Ecto neural progenitor cell (in vitro differentiated cells): ENCODE measurements around the gene FREM3.
"Not testable (repeated sequence)": the region's sequence is repeated elsewhere in the genome, so short reads cannot be mapped to it uniquely, and the experiment has no call there.

ENCODE experiments used
- DNase-seq: peaks from one replicate; pipeline ENCODE4 v3.0.0-alpha.2; 2018; ENCODE audit warnings: low spot score

FREM3 gene

DNA sequence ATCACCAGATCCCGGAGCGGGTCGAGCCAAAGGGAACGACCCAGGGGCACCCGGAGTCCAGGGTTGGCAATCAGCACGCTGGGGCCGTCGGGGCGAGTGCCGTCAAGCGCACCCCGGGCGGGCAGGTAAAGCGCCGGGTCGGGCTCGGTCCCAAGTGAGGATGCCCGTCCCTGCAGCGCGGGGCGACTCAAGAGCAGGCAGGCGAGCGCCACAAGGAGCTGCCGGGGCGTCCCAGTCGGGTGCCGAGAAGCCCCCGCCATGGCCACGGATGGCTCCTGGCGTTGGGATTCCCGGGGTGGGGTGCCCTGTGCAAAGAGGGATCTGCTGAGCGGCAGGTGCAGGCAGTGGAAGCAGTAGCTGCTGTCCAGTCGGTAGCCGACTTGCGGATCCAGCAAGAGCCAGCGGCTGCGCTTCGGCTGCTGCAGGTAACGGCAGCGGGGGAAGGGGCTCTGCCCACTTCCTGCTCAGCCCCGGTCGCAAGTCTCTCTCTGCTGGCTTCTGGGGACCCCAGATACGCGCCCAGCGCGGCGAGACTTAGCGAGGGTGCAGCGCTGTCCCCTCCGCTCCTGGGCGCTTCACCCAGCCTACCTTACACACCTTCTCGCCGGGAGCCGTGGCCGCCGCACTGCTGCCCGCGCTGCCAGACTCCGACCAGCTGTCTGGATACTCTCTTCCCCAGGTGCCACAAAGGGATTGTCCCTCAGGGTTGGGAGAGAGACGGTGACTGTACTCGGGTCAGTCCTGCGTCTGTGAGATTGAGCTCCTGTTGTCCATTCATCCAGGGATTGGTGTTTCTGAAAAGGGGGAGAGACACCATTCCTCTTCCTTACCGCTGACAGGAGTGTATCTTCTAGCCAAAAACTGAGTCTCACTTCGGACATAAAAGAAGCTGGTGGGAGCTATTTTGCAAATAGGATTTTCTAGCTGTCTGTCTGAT is at the start of gene FREM3:
TSS of gene FREM3 (minus strand) at position 260 of the 937 bp plus-strand sequence. CDS start at position 260, 0 bp downstream.
- DNase-seq = peak; percentile 57

DNA sequence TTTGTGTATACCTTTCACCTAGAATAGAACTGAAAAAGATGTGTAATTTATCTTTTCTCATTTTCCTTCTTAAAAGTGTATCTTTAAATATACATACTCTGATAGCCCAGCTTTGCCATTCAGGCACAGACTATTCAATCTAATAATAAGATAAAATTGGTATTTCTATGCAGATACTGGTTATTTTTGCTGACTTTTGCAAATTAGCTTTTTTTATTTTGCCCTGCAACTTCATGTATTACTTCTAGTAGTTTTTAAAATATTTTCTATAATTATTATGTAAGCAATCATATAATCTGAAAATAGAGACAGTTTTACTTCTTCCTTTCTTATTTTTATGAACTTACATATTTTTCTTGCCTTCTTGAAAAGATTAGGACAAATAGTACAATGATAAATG is 45.4 kb upstream of the FREM3 start:
- DNase-seq = no peak

DNA sequence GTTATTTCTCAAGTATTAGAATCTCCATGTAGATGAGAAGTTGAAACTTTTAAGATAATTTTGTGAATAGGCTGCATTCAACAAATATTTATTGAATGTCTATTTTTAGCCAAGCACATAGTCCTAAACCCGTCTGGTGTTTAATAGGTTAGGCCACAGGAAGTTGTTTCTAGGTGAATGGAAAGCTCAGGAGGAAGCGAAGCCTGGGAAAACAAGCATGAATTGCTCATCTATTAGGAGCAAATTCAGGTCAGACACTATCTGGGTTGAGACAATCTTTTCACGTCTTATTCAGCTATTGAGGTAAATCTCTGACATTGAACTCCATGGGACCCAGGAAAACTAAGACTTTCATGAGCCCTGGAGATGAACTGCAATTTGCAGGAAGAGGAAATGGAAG is 43.1 kb upstream of the FREM3 start:
- DNase-seq = no peak

- no peak for DNase-seq
Measured at GRCh38 chr4:143742834-143743233, 42.4 kb upstream of the FREM3 start.

DNA sequence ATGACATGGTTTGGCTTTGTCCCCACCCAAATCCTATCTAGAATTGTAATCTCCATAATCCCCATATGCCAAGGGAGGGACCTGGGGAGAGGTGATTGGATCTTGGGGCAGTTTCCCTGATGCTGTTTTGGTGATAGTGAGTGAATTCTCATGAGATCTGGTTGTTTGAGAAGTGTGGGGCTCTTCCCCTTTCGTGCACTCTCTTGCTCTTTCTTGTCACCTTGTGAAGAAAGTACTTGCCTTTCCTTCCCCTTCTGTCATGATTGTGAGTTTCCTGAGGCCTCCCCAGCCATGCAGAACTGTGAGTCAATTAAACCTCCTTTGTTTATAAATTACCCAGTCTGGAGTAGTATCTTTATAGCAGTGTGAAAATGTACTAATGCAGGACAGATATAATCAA is 36.4 kb upstream of the FREM3 start:
- DNase-seq = no peak

- DNase-seq = not testable (repeated sequence)
Measured at GRCh38 chr4:143736061-143736460, 35.6 kb upstream of the FREM3 start.

DNA sequence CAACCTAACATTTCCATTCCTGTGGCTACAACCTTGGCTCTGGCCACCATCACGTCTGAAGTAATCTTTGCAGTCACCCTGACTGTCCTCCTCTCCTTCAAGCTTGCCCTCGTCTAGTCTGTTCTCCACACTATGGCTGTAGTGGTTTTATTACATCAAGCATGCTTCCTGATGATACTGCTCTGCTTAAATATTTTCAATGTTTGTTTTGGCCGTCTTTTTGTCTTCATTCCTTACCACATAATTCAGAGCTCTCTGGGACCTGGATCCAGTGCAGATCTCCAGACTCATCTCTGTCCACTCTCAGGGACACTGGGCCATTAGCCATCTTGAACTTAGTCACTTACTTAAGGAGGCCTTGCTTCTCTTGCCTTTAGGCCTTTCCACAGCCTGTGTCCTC is 27.7 kb upstream of the FREM3 start:
- no peak for DNase-seq

GRCh38 chr4:143726714-143727113 is 26.2 kb upstream of the FREM3 start:
- DNase-seq = no peak

DNA sequence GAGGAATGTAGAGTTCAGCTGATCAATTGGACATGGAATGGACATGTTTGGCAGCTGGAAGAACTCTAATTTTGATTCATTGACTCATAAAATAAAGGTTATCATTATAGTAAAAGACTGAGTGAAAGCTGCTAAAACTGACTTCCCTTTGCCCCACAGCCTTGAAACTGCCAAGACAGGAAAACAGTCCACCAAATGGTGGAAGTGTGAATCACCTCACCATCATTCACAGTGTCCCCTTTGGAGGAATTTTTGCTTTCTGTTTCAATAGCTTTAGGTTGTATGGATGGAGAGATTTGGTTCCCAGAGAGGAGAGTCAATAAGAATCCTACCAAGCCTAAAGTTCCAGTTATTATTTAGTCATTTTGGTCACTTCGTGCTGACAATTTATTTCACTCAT is 20.8 kb upstream of the FREM3 start:
- DNase-seq = no peak

- not testable (repeated sequence) for DNase-seq
Measured at GRCh38 chr4:143718748-143719147, 18.3 kb upstream of the FREM3 start.

DNA sequence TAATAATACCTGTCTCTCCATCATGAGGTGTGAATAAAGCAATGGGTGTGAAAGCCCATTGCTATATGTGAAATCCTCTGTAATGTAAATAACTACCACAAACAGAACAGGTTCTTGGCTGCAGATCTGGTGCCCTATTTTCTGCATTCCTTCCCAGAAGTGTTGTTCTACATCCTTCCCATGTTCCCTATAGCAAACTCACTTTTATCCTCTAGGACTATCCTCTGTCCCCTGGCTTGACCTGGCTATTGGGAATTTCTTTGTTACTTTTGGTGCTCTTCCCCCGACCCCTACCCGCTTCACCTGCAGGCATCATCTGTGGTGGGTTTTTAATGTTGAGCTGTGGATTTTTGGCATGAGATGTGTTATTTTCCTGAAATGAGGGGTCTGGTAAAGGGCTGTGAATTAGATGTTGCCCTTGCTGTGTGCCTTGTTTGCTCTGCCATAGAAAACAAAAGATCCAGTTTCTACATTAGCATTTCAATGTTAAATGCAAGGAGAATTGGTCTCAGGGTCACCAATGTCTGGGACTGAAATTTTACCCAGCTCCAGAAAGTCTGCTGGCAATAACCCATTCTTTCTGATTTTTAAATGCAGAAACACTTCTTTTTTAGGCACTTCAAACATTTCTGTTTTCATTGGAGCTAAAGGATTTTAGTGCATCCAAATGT is 13.6 kb upstream of the FREM3 start:
- DNase-seq = no peak

- DNase-seq = no peak
Measured at GRCh38 chr4:143713553-143713952, 13.1 kb upstream of the FREM3 start.

GRCh38 chr4:143712155-143712550 is 11.7 kb upstream of the FREM3 start:
- DNase-seq = no peak

- DNase-seq = no peak
Measured at GRCh38 chr4:143711543-143712154, 11.2 kb upstream of the FREM3 start.

- no peak for DNase-seq
Measured at GRCh38 chr4:143701365-143701764, 890 bp upstream of the FREM3 start.

DNA sequence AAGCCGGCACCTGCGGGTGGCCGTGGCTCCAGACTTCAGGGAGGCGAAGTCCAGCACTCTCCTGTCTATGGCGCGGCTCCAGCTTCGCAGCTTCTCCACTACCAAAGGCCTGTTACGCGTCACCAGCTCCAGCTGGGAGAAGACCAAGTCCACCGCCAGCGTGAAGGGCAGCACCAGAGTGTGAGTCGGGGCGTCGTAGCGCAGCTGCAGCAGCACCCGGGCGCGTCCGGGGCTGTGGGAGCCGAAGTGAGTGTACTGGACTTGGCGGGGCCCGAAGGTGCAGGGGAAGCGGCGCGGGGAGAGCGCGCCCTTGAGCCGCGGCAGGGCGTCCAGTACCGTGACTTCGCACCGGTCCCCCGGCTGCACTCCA is 444 bp downstream of the FREM3 start:
- peak; percentile 50 for DNase-seq

DNA sequence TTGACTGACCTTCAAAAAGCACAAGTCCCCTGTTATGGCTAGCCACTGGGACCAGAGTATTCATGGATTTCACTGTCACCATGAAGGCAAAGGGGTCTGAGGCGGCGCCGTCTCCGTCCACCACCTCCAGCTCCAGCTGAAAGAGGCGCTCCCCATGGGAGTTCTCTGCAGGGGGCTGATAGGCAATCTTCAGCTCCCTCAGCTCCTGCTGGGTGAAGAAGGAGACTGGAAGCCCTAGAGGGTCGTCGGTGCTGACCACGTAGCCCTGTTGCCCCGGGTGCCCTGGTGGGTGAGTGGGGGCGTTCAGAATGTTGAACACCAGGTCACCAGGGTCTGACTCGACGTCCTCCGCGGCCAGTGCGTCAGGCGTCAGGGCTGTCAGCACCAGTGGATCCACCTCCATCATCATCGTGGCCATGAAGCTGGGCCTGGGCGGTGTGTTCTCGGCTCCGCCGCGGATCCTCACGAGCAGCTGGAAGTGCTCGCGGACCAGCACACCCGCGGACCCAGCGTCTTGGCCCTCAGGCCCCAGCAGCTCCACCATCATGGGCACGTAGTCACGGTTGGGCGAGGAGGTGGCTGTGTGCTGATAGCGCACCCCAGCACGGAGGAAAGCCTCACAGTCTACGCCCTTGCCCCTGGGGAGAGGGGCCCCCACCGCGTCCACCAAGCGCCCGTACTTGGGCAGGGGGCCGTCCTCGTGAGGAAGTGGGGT is 987 bp downstream of the FREM3 start:
- no peak for DNase-seq

DNA sequence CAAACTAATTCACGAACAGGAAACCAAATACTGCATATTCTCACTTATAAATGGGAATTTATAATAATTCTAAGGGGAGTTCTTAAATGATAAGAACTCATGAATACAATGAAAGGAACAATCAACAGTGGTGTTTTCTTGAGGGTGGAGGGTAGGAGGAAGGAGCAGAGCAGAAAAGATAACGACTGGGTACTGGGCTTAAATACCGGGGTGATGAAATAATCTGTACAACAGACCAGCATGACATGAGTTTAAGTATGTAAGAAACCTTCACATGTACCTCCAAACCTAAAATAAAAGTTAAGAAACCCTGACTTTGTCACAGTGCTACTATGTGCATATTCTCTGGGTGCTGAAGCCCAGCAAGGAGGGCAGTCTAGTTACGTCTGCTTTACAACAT is 6.6 kb downstream of the FREM3 start:
- no peak for DNase-seq

GRCh38 chr4:143692241-143692640 is 8.2 kb downstream of the FREM3 start:
- no peak for DNase-seq

DNA sequence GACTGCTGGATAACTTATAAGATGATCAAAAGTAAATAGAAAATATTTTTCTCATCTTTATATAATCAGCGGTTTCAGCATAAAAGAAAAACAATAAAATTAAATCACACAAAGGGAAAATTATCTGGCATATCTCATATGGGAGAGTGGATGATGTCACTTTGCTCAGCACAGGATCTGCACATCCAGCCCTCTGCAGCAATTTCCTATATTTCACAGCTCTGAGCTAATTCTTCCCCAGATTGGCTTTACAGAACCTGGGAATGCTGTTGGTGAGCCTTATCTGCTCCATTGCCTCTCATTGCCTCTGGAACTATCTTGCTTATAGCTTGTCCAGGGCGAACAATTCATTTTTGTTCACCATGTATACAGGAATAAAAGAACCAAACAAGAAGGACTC is 21.0 kb downstream of the FREM3 start:
- no peak for DNase-seq

- DNase-seq = not testable (repeated sequence)
Measured at GRCh38 chr4:143673629-143674028, 26.8 kb downstream of the FREM3 start.

GRCh38 chr4:143668930-143669552 is 31.4 kb downstream of the FREM3 start:
- no peak for DNase-seq
